Measurements from ENCODE around the gene NFAM1.

DNA sequence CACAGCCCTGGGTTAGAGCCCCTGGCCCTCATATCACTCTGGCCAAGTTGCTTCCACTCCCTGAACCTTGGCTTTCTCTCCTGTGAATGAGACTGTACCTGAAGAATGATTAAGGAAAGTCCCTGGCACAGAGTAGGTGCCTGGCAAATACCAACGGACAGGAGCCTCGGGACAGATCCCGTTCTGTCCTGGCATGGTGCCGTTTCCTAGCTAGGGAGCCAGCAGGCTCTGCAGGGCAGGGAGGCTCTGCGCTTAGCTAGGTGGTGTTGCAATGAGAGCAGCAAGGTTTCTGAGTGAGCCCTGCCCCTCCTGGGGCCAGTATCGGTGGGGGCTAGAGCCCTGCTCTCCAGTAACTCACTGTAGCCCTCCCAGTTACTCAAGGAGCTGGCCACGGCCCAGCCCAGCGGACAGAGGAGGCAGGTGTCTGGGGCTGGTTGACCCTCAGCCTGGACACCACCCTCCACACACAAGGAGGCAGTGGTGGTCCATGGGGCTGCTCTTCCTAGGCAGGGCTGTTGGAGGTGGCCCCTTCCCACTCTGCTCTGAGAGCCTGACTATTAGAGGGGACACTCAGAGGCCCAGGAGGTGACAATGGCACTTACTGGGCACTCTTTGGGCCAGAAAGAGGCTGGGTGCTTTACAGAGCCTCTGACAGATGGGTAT, 74.4 kb downstream of the NFAM1 start:
- TF ChIP-seq, protein P1, sequence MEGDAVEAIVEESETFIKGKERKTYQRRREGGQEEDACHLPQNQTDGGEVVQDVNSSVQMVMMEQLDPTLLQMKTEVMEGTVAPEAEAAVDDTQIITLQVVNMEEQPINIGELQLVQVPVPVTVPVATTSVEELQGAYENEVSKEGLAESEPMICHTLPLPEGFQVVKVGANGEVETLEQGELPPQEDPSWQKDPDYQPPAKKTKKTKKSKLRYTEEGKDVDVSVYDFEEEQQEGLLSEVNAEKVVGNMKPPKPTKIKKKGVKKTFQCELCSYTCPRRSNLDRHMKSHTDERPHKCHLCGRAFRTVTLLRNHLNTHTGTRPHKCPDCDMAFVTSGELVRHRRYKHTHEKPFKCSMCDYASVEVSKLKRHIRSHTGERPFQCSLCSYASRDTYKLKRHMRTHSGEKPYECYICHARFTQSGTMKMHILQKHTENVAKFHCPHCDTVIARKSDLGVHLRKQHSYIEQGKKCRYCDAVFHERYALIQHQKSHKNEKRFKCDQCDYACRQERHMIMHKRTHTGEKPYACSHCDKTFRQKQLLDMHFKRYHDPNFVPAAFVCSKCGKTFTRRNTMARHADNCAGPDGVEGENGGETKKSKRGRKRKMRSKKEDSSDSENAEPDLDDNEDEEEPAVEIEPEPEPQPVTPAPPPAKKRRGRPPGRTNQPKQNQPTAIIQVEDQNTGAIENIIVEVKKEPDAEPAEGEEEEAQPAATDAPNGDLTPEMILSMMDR (IDR thresholded peaks at IDR 0.05), result no peak
- TF ChIP-seq POLR2A (IDR thresholded peaks at IDR 0.05), result no peak
